ENCODE data around the gene IGF2BP1.

Gene IGF2BP1

GRCh38 chr17:48997103-48997826 lies at the start of gene IGF2BP1:
TSS of gene IGF2BP1 (plus strand) at chr17:48997385. CDS start at chr17:48997746, 361 bp downstream.
- peak; percentile 20 for DNase-seq

- DNase-seq, result no peak
Observed at GRCh38 chr17:48951572-48951971, 45.6 kb upstream of the IGF2BP1 start.

- DNase-seq, result no peak
Observed at GRCh38 chr17:48952904-48953303, 44.3 kb upstream of the IGF2BP1 start.

GRCh38 chr17:48954300-48954755 lies 42.9 kb upstream of the IGF2BP1 start:
- no peak for DNase-seq

- no peak for DNase-seq
Observed at GRCh38 chr17:48960834-48961515, 36.2 kb upstream of the IGF2BP1 start.

- no peak for DNase-seq
Observed at GRCh38 chr17:48961516-48962233, 35.5 kb upstream of the IGF2BP1 start.

GRCh38 chr17:48970224-48970623 lies 27.0 kb upstream of the IGF2BP1 start:
- DNase-seq, result peak; percentile 25

GRCh38 chr17:48970865-48971687 lies 26.1 kb upstream of the IGF2BP1 start:
- DNase-seq, result no peak

GRCh38 chr17:48972749-48973097 lies 24.5 kb upstream of the IGF2BP1 start:
- DNase-seq, result no peak

GRCh38 chr17:48973806-48974205 lies 23.4 kb upstream of the IGF2BP1 start:
- no peak for DNase-seq

- no peak for DNase-seq
Observed at GRCh38 chr17:48981927-48982539, 15.2 kb upstream of the IGF2BP1 start.

GRCh38 chr17:48985436-48986245 lies 11.5 kb upstream of the IGF2BP1 start:
- DNase-seq, result no peak

- no peak for DNase-seq
Observed at GRCh38 chr17:48989100-48989499, 8.1 kb upstream of the IGF2BP1 start.

GRCh38 chr17:48990882-48991357 lies 6.3 kb upstream of the IGF2BP1 start:
- no peak for DNase-seq

- DNase-seq, result no peak
Observed at GRCh38 chr17:48992444-48992843, 4.7 kb upstream of the IGF2BP1 start.

GRCh38 chr17:48993305-48993704 lies 3.9 kb upstream of the IGF2BP1 start:
- DNase-seq, result no peak

GRCh38 chr17:48993951-48994350 lies 3.2 kb upstream of the IGF2BP1 start:
- no peak for DNase-seq

GRCh38 chr17:48994549-48995303 lies 2.5 kb upstream of the IGF2BP1 start:
- no peak for DNase-seq

- DNase-seq, result no peak
Observed at GRCh38 chr17:48995304-48995973, 1.7 kb upstream of the IGF2BP1 start.

Measured in NCI-H1105 (cell line).